Activated T-helper 1 cell treated with anti-CD3 and anti-CD28 coated beads, Interleukin-12 subunit alpha, Interleukin-12 subunit beta, Interleukin-2, Interleukin-4 antibody, amounts not matched to agents 30 ng/mL and 10 ng/mL and 1 ng/mL, durations not matched to agents 14 hours and 24 hours and 36 hours (primary cell): Measurements from ENCODE around the gene DAZAP1. TPM values are rescaled to one million over a fixed set of nuclear protein-coding genes. Genes with fewer than 3 reads are reported as not detected.

Experiments used
- DNase-seq: peaks from one replicate; pipeline ENCODE4 v3.0.0; 2021; ENCODE audit warnings: low spot score
- H3K27ac Mint-ChIP-seq: one replicate; pipeline ENCODE4 v1.8.0; 2021; ENCODE audit warnings: mild to moderate bottlenecking, mixed read lengths
- H3K27me3 Mint-ChIP-seq: one replicate; pipeline ENCODE4 v1.8.0; 2022; ENCODE audit warnings: mild to moderate bottlenecking, moderate library complexity, mixed read lengths; ENCODE audit not compliant: insufficient read depth
- H3K36me3 Mint-ChIP-seq: one replicate; pipeline ENCODE4 v1.8.0; 2021; ENCODE audit warnings: low read depth, mixed read lengths
- H3K4me1 Mint-ChIP-seq: one replicate; pipeline ENCODE4 v1.8.0; 2021; ENCODE audit warnings: low read depth, mixed read lengths
- H3K4me3 Mint-ChIP-seq: one replicate; pipeline ENCODE4 v1.8.0; 2021; ENCODE audit warnings: mild to moderate bottlenecking, moderate library complexity, mixed read lengths
- H3K9me3 Mint-ChIP-seq: one replicate; pipeline ENCODE4 v1.8.0; 2021; ENCODE audit warnings: mixed read lengths
- intact Hi-C: fragments of 100-400 bp; cut with micrococcal nuclease; formaldehyde crosslinking; loops from one replicate; pipeline ENCODE4 v1.15.1; 2024
- total RNA-seq: library from RNA; stranded (reverse); gene quantifications from 2 replicates; pipeline ENCODE4 v1.2.3, GENCODE V29; 2022

Gene DAZAP1
- total RNA-seq, 1 donor from 2014 or later, result 301 TPM

DNA sequence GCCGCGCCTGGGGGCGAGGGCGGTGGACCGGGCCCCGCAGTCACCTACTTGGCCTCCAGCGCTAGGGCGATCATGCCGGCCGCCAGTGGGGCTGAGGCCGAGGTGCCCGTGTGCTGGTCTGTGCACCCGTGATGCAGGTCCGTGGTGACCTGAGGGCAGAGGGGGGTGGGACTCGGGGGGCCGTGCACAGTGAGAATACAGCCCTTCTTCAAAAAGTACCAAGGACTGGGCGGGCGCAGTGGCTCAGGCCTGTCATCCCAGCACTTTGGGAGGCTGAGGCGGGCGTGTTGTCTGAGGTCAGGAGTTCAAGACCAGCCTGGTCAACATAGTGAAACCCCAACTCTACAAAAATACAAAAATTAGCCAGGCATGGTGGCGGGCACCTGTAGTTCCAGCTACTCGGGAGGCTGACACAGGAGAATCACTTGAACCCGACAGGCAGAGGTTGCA, 76.6 kb downstream of the DAZAP1 start:
- Mint-ChIP-seq H3K4me1 (peaks cover 4% of the 10 kb centered on the region), H3K27me3 (no peaks in the 10 kb centered on the region), H3K9me3 (no peaks in the 10 kb centered on the region), H3K36me3 (peaks cover 3% of the 10 kb centered on the region), H3K27ac (no peak overlapping the region), H3K4me3 (no peak overlapping the region)
- intact Hi-C loops, result no loop called here
- no peak for DNase-seq

Other genes with a start within 250 kb of the DAZAP1 start
- 95.5 and 96.9 TPM in 2 replicates for gene SBNO2, start 233.3 kb upstream of the DAZAP1 start, total RNA-seq
- gene STK11, start 201.8 kb upstream of the DAZAP1 start, total RNA-seq, result 69.6 and 71.3 TPM in 2 replicates
- gene CBARP, start 169.6 kb upstream of the DAZAP1 start, total RNA-seq, result 1.5 and 1.8 TPM in 2 replicates
- 234 and 239 TPM in 2 replicates for gene ATP5F1D, start 165.8 kb upstream of the DAZAP1 start, total RNA-seq
- 87.6 and 91.6 TPM in 2 replicates for gene MIDN, start 159.0 kb upstream of the DAZAP1 start, total RNA-seq
- gene CIRBP, start 138.3 kb upstream of the DAZAP1 start, total RNA-seq, result 245 and 256 TPM in 2 replicates
- 119 and 128 TPM in 2 replicates for gene FAM174C, start 132.1 kb upstream of the DAZAP1 start, total RNA-seq
- gene EFNA2, start 121.7 kb upstream of the DAZAP1 start, total RNA-seq, result not detected in 2 replicates
- gene NDUFS7, start 23.7 kb upstream of the DAZAP1 start, total RNA-seq, result 97.9 and 98.8 TPM in 2 replicates
- 21.7 and 22.3 TPM in 2 replicates for gene GAMT, start 6.0 kb upstream of the DAZAP1 start, total RNA-seq
- gene RPS15, start 30.8 kb downstream of the DAZAP1 start, total RNA-seq, result 1,387 and 1,455 TPM in 2 replicates
- gene APC2, start 42.5 kb downstream of the DAZAP1 start, total RNA-seq, result 0.16 and 0.17 TPM in 2 replicates
- 37.1 and 38.5 TPM in 2 replicates for gene C19orf25, start 71.6 kb downstream of the DAZAP1 start, total RNA-seq
- gene PCSK4, start 82.8 kb downstream of the DAZAP1 start, total RNA-seq, result 0.26 and 1.5 TPM in 2 replicates
- 1.4 TPM in 2 replicates for gene REEP6, start 83.6 kb downstream of the DAZAP1 start, total RNA-seq
- gene ADAMTSL5, start 105.4 kb downstream of the DAZAP1 start, total RNA-seq, result 3.6 and 7.0 TPM in 2 replicates
- not detected in 2 replicates for gene PLK5, start 116.5 kb downstream of the DAZAP1 start, total RNA-seq
- 14.6 and 15.0 TPM in 2 replicates for gene MEX3D, start 160.7 kb downstream of the DAZAP1 start, total RNA-seq
- 136 and 139 TPM in 2 replicates for gene MBD3, start 185.3 kb downstream of the DAZAP1 start, total RNA-seq
- gene UQCR11, start 197.9 kb downstream of the DAZAP1 start, total RNA-seq, result 171 and 176 TPM in 2 replicates
- gene TCF3, start 245.0 kb downstream of the DAZAP1 start, total RNA-seq, result 163 and 172 TPM in 2 replicates